Erythroblast (primary cell): ENCODE measurements around the gene IBA57.

Source experiments
- GATA1 ChIP-seq: IDR thresholded peaks from 2 replicates; pipeline ENCODE4 v1.6.1; 2011; ENCODE audit warnings: low read depth, mild to moderate bottlenecking, control low read depth, low read length, moderate library complexity
- POLR2A ChIP-seq: IDR thresholded peaks from 2 replicates; pipeline ENCODE4 v1.6.1; 2011; ENCODE audit warnings: mild to moderate bottlenecking, low read length

DNA sequence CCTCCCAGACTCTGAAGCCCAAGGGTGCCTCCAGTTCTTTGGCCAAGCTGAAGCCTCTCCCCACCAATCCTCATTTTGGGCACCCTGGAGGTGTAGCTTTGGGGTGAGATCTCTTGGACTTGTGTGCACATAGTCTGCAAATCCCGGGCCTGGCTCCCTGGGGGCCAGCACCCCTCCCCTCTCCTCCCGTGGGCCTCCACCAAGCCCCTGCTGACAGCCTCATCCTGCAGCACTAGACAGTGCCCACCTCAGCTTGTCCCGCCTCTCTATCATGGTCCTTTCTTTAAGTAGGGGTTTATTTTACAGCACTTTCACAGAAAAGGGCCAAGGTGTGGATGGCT lies 12.7 kb upstream of the IBA57 start:
- TF ChIP-seq POLR2A = no peak
- TF ChIP-seq GATA1 = no peak
